GM12874 (cell line): Measurements from ENCODE around the gene TRPM7.

Experiments
- TF ChIP-seq, protein P1 (sequence below): IDR thresholded peaks from 2 replicates; pipeline ENCODE4 v1.5.1; 2011; ENCODE audit warnings: low read depth, mild to moderate bottlenecking, control low read depth, low read length, moderate library complexity; ENCODE audit not compliant: insufficient read depth

Gene TRPM7

DNA sequence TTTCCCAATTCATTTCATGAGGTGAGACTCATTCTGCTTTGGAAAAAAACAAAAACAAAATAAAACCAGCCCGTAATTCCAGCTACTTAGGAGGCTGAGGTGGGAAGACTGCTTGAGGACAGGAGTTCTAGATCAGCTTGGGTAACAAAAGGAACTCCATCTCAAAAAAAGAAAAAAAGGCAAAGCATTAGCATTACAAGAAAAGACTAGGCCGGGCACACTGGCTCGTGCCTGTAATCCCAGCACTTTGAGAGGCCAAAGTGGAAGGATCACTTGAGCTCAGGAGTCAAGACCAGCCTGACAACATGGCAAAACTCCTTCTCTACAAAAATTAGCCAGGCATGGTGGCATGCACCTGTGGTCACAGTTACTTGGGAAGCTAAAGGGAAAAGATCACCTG lies 33.9 kb downstream of the TRPM7 start:
- TF ChIP-seq, protein P1, sequence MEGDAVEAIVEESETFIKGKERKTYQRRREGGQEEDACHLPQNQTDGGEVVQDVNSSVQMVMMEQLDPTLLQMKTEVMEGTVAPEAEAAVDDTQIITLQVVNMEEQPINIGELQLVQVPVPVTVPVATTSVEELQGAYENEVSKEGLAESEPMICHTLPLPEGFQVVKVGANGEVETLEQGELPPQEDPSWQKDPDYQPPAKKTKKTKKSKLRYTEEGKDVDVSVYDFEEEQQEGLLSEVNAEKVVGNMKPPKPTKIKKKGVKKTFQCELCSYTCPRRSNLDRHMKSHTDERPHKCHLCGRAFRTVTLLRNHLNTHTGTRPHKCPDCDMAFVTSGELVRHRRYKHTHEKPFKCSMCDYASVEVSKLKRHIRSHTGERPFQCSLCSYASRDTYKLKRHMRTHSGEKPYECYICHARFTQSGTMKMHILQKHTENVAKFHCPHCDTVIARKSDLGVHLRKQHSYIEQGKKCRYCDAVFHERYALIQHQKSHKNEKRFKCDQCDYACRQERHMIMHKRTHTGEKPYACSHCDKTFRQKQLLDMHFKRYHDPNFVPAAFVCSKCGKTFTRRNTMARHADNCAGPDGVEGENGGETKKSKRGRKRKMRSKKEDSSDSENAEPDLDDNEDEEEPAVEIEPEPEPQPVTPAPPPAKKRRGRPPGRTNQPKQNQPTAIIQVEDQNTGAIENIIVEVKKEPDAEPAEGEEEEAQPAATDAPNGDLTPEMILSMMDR = no peak

DNA sequence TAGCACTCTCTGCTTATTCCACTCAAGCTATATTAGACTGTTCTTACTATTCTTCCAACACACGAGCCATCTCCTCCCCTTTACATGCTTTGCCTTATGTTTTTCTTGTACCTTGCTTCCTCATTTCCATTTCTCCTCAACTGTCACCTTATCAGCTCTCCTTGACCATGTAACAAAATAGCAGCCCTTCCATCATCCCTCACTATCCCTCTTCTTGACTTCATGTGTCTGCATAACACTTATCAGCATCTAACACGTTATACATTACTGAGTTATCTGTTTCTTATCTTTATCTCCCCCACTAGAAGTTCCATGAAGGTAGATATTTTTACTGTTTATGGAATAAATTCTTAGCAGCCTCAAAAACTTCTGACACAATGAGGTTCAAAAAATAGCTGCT lies 45.3 kb downstream of the TRPM7 start:
- TF ChIP-seq, protein P1 = no peak

DNA sequence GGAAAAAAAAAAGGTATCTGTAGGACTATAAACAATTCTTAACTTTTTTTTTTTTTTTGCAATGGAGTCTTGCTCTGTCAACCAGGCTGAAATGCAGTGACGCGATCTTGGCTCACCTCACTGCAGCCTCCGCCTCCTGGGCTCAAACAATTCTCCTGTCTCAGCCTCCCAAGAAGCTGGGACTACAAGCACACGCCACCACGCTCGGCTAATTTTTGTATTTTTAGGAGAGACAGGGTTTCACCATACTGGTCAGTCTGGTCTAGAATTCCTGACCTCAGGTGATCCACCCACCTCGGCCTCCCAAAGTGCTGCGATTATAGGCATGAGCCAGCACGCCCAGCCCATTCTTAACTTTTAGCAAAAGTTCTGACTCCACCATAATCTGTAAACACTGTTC lies 50.5 kb downstream of the TRPM7 start:
- TF ChIP-seq, protein P1 = no peak

DNA sequence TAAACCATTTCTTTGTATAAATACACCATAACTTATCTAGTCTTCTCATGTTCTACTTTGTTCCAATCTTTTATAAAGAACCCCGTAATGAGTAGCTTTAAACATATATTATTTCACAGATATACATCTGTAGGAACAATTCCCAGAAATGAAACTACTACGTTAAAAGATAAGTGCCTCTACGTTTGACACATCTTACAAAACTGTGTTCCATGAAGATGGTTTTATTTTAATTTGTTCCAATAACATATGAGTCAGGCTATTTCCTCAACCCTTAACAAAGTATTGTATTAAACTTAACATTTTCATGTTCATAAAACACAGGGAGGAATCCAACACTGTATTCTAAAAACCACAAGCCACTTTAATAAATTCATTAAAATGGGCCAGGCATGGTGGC lies 52.9 kb downstream of the TRPM7 start:
- TF ChIP-seq, protein P1 = no peak

DNA sequence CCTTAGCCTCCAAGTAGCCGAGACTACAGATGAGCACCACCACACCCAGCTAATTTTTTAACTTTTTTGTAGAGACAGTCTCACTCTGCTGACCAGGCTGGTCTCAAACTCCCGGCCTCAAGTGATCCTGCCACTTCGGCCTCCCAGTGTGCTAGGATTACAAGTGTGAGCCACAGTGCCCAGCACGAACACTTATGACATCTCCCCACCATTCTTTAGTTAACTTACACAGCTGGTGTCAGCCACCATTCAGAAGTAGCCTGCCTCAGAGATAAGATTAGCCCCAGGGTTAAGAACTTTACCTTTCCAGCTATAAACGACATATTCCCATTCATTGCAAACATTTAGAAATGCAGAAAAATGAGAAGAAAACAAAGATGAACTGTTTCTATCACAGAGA lies 58.2 kb downstream of the TRPM7 start:
- TF ChIP-seq, protein P1 = no peak

DNA sequence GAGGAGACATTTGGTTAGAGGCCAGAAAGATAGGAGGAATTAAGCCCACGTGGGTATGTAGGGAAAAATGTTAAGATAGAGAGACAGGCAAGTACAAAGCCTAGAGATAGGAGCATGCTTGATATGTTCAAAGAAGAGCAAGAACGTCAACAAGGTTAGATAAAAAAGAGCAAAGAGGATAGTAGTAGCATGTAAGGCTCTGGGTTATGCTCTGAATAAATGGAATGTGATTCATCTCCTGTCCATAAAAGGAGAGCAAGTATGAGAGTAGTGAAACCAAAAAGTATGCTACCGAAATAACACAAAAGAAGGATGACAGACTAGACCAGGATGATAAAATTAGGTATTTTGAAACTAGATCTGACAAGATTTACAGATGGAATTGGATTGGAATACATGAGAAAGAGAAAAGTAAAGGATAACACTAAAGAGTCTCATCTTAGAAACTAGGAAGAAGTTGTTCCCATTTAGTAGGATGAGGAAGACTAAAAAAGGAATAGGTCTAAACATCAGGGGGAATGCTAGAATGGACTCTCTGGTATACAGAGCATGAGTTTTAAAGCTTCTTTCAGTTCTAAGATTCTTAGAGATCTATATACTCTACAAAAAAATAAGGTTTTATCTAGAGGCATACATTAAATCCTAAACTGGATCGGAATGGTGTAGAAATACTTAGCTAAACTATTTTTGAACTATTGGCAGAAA lies 59.1 kb downstream of the TRPM7 start:
- TF ChIP-seq, protein P1 = no peak

DNA sequence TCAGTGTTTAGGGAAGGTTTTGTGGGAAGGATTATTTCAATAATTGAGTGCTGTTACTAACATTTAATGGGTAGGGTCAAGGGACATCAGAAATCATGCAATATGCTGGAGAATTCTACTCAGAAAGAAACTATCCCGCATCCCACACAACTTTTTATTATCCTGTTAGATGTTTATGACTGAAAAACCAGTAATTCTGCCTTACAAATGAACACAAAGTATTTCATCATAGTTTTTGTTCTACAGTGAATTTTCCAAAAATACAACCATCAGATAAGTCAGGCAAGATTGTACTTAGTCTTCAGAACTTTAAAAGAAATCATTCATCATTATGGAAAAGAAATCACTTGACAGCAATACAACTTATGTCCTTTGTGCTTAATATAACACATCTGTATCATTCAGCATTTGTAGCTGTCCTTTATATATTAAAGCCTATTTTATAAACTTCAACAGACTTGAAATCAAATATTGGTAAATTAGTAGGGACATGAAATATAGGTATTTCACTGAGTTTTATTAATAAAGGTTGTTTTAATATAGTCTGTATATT lies 61.9 kb downstream of the TRPM7 start:
- TF ChIP-seq, protein P1 = no peak
